Dedifferentiated amniotic fluid mesenchymal stem cell (primary cell): ENCODE results near the gene CPN2.

Source experiments
- DNase-seq: peaks from one replicate; pipeline ENCODE4 v3.0.0-alpha.2; 2016; ENCODE audit errors: extremely low spot score

CPN2 gene

DNA sequence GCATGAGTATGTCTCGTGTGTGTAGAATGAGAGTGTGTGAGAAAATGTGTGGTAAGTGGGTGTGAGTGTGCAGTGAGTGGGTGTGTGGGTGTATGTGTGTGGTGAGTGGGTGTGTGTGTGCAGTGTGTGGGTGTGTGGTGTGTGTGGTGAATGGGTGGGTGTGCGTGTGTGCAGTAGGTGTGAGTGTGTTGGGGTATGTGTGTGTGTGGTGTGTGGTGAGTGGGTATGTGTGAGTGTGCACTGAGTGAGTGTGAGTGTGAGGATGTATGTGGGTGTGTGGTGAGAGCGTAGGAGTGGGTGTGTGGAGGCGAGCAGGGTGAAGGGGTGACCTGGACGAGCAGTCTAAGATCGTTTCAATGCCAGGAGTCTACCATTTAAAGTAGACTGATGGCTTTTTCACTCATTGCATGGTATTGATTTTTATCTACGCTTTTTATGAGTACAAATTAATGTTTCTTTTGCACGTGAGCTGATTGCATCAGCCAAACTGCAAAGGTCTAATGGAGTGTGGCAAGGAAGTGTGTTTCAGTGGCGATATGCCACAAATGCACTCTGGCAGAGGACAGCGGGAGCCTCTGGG is 1.6 kb upstream of the CPN2 start:
- no peak for DNase-seq

DNA sequence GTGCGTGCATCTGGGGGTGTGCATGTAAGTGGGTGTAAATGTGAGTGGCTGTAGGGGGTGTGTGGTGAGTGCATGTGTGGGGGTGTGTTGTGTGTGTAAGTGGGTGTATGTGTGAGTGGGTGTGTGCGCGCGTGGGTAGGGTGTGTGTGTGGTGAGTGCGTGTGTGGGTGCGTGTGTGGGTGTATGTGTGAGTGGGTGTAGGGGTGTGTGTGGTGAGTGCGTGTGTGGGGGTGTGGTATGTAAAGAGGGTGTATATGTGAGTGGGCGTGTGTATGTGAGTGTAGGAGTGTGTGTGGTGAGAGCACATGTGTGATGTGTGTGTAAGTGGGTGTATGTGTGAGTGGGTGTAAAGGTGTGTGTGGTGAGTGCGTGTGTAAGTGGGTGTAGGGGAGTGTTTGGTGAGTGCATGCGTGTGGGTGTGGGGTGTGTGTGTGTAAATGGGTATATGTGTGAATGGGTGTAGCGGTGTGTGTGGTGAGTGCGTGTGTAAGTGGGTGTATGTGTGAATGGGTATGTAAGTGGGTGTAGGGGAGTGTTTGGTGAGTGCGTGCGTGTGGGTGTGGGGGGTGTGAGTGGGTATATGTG is 916 bp upstream of the CPN2 start:
- DNase-seq, result no peak

DNA sequence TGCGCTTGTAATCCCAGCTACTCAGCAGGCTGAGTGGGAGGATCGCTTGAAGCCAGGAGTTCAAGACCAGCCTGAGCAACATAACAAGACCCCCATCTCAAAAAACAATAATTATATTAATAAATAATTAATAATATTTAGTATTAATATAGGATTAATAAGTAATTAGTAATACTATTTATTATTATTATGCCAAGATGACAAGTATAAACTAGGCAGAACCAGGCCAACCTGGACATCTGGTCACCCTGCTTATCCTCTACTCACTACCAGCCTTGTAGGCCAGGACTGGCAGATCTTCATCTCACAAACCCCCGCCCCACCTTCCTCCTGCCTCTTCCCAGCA is 429 bp downstream of the CPN2 start:
- DNase-seq, result no peak

DNA sequence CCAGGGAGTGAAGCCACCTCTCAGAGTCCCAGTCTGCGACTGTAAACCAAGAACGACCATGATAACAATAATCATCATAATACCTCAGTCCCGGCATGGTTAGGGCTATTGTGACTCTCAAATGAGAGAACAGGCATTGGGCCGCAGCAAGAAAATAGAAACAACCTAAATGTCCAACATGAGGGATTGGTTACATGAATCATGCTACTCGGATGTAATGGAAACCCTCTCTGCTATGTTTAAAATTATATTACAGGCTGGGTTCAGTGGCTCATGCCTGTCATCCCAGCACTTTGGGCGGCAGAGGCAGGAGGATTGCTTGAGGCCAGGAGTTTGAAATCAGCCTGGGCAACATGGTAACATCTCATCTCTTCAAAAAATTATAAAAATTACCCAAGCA is 2.8 kb downstream of the CPN2 start:
- peak; percentile 28 for DNase-seq

DNA sequence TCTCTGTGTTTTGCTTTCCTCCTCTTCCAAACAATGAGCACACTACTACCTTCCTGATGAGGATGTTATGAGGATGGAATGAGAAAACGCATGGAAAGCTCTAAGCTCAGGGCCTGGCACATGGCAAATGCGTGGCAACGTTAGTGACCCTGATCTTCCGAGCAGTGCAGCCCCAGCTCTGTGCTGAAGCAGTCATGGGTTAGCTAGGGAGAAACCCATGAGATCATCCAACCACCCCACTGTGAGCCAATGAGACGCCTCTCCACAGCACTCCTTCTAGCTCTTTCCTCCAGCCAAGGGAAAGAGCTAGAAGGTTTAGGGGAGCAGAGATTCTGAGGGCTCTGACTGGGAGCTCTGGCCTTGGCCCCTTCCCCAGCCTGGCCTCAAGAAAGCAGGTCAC is 4.5 kb downstream of the CPN2 start:
- no peak for DNase-seq

DNA sequence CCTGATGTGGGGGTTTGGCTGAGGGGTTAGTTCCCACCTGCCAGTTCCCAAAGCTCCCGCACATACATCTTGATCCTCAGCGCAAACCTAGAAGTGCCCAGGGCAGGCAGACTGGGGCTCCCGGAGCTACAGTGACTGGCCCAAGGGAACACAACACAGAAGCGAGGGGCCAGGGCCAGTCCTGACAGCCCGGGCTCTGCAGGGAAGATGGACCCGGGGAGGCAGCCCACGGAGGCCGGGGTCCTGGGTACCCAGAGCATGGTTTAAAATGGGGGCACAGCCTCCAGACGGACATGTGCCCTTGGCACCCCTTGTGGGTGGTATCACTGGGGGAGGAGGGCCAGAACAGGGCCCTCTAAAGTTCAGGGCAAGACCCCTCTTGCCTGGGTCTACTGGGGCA is 5.1 kb downstream of the CPN2 start:
- DNase-seq, result no peak

DNA sequence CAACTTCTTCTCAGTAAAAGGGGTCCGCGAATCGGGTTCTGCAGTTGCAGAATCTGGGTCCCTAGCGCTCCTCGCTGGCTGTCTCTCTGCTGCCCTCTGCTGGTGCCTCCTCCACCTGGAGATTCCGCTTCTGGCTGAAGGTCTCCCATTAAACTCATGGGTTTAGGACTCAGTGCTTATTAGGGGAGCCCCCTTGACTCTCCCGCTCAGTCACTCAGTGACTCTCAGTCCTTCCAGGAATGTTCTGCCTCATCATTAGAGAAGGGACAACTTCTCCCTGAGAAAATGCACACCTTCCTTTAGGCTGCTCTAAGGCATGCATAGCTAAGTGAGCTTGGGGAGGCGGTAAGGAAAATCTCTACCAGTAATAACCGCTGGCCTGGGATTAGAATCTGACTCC is 7.1 kb downstream of the CPN2 start:
- no peak for DNase-seq

DNA sequence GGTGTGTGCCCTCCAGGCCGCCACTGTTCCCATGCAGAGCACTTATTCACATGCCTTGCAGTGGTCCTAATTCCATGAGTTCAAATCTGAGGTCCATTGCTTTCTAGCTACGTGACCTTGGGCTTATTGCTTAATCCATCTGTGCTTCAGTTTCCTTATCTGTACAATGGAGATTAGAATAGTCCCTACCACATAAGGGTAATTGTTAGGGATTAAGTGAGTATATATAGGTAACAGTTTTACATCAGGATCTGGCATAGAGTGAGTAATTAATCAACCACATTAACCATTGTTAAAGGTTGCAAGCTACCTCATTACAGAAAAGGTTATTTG is 7.6 kb downstream of the CPN2 start:
- no peak for DNase-seq

DNA sequence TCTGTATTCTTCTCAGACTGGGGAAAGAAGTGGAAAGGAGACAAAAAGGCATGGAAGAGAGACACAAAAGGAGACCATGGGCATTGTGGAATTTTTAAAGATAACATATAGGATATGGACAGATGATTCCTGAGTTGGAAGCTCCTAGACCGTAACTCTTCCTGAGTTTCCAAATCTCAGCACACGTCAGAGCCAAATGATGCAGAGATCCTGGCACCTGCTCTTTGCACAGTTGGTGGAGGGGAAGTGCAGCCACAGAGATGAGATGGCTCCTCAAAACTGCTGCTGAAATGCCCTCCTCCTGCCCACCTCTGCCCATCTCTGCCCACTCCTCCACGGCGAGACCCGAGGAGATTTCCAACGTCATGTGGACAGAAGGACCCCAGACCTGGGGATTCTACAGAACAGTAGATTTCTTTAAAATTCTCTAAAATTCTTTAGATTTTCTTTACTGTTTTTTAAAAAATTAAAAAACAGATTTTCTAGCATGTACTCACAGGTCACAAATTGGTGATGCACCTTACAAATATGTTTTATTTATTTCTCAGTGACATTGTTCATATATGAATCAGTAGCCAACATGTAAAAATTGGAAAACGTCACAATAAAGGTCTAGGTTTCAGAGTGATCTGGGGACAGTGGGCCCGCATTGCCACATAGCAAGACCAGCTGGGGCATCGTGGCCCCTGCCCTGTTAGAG is 8.1 kb downstream of the CPN2 start:
- no peak for DNase-seq

DNA sequence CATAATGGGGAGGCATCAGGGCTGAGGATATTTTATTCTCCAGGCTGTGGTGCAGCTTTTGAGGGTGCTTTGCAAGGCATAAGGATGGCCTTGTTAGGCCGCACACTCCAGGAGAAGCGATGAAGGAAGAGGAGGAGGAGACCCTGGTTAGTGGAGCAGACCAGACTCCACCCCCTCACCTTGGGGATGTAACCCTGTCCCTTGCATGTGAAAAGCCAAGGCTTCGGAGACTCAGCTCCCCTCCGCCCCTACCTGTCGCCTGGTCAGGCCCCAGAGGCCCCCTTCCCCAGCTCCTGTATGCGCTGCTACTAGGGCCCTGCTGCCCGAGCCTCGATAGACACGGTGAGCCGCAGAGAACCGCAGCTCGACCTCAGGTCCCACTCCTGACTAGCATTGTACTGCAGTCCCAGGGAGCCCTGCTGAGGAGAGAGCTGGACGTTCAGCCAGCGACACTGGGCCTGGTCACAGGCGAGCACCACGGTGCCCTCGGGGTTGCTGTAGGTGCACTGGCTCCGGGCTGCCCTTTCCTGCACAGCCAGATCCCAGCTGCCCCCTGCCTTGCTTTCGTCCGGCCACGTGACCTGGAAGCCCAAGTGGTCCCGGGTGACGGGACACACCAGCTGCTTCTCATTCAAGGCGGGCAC is 10.2 kb downstream of the CPN2 start:
- no peak for DNase-seq

DNA sequence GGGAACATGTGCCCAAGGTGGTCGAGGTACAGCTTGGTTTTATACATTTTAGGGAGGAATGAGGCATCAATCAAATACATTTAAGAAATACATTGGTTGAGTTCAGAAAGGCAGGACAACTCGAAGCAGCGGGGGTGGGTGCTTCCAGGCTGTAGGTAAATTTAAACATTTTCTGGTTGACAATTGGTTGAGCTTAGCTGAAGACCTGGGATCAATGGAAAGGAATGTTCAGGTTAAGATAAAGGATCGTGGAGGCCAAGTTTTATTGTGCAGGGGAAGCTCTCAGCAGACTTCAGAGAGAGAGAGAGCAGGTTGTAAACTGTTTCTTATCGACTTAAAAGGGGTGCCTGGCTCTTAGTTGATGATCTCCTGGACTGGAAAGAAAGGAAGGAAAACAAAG is 11.3 kb downstream of the CPN2 start:
- DNase-seq, result no peak

DNA sequence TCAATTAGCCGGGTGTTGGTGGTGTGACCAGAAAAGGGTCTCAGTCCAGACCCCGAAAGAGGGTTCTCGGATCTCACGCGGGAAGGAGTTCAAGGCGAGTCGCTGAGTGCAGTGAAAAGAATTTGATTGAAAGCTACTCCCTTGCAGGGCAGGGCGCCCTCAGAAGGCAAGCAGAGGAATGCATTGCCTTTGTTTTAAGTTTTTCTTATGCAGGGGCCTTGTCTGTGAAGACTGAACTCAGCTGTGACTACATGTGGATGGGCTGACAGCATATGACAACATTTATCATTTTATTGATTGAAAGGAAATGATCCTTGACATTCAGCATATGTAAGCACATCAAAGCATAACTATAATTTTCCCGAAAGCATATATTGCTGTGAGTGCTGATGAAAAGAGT is 11.8 kb downstream of the CPN2 start:
- DNase-seq, result no peak

DNA sequence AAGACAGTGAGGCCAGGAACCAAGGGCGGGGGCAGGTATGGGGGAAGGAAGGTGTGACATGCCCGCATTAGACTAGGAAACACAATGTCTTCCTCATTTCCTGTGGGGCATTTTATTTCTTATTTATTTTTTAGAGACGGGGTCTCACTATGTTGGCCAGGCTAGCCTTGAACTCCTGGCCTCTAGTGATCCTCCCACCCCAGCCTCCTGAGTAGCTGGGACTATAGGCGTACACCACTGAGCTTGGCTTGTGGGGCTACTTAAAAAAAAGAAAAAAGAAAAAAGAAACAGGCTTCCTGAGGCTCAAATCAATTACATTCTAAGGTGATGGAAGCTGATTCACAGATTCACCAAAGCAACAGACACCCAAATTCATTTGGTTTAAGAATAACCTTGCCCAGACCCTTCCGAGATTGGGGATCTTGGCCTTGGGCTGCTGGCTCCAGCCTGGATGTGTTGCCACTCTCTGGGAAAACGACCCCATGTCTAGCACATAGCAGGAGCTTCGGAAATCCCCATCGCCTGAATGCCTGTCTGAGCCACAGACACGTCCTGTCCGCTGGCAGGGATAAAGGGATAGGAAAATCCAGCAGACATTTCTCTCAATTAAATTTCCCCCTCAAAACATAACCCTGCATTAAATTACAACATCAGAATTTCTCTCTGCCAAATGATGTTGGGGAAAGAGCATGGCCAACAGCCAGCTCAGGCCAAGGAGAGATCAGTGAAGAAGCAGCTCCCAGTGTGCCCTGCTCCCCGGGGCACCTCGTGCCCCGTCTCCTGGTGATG is 13.0 kb downstream of the CPN2 start:
- no peak for DNase-seq

DNA sequence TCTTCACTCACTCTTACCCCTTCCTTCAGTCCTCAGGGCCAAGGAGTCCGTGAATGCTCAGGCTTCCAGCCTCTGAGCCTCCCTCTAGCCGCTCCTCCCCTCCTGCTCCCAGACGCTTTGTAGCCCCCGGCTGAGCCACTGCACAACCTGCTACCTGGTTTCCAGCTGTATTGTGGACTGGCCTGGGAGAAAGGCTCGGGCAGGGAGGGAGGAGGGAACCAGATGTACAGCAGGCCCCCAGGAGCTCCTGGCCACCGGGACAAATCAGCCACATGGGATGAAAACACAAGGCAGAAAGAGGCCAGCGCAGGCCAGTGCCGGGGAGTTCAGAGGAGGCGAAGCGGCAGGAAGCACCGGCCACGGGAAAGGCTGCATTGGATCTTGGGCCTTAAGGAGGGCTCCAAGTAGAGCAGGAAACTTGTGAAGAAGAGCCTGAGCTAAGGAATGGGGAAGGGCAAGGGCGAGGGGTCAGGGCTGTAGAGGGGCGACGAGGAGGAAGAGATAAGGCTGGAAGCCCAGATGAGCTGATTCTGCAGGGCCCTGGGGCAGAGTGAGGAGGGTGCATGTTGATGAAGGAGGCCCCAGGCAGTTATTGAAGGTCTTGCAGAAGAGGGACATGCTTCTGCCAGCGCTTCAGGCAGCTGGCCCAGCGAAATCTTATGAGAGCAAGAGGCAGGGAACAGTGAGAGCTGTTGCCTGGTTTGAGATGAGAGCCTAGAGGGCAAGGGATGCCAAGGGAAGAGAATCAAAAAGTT is 14.3 kb downstream of the CPN2 start:
- DNase-seq, result no peak

DNA sequence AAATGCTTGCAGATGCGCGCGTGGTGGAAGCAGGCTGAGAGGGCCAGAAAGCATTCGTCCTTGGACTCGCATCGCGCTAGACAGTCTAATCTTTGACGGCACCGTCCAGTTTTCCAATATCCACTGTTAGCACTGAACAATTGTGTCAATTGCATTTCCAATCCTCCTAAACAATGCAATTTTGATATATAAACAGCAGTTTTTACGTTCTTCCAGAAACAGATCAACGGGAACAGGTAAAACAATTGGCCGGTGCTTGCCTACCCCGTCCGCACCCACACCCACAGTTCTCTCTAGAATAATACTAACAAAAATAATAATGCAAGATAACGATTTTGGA is 17.2 kb downstream of the CPN2 start:
- DNase-seq, result peak; percentile 86

DNA sequence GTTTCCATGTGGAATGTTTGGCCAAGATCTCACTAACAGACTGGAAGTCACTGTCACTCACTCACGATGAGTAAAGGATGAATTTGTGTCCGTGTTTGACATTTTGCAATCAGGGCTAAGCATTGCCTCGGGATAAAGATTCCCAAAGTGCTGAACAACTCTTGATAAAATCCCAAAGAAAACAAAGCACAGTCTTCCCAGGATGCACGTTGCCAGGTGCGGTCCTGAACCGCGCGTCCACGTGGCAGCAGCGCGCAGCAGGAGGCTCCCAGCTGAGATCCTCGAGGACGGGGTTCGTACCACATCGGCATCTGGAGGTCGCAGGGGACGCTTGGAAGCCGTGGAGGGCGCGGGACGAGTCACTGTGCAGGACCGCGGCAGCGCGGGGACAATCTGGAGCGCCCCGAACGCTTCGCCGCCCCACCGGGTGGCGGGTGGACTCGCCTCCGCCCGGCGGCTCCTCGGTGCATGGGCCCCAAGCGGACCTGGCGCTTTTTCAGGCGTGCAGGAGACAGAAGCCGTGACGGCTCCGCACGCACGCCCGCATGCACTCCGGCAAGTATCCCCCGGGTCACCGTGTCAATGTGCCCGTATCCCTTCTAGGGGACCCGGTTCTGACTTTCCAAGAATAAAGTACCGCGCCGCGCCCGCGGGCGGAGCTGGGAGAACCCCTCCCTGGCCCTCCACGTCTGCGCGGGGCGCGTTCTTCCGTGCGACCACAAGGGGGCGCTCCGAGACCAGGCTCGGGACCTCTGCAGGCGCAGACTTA is 17.7 kb downstream of the CPN2 start:
- no peak for DNase-seq

DNA sequence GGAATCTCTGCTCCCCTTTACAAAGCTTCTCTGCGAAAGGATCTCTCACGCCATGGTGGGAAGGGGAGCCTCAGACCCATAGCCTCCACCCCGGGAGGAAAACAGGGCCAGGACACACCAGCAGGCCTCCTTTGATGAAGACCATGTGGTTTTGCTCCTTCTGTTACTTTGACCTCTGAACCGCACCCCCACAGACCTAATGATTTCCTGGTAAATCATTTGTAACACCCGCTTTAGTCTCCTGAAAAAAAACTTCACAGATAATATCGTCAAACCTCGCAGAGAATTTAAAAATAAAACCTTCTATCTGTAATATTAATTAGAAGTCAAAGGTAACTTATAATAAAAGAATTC is 18.3 kb downstream of the CPN2 start:
- DNase-seq, result no peak

DNA sequence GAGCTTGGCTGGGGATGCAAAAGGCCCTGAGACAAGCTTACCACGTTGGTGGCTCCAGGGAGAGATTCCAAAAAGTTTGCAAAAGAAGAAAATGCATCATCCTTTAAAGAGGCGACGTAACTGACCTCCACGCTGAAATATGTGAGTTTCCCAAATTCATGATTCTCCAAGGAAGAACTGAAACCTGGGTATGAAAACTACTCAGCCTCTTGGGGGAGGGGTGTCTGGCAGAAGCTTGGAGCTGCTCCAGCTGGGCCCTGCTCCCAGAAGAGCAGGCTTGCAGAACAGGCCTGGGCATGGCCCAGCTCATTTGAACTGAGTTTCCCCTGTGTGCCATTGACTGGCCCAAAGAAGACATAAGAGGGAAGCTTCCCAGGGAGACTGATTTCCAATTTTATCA is 20.5 kb downstream of the CPN2 start:
- DNase-seq, result peak; percentile 20

DNA sequence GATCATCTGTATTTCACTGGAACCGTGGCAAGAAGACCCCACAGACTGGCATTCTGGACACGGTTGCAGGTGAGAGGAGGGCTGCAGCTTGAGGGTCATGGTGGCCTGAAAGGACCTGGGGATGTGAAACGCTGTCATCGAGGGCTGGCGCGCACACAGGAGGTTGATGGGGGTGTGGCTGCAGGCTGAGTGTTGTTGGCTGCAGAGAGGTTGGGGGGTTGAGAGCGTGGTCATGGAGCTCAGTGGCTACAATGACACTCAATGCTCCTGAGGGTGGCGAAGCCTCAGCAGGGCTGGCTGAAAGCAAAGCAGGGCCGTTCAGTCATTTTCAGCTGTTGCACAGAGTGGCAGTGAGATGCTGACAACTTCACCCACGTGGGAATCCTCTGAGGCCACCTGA is 21.0 kb downstream of the CPN2 start:
- no peak for DNase-seq

DNA sequence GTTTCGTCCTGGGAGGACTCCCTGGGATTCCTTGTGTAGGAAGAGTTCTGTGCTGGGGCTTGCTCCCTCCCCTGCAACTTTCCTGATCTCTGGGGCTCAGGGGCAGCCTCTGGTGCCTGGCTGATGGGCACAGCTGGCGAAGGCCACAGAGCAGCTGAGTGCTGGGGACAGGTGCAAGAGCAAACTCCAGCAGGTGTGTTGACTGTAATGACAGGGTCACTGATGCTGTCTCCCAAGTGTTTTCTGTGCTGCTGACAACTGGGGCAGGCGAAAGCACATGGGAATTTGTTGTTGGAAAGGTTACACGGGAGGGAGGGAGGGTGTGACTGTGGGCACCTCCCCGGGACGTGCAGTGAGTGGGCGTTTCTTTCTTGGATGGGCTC is 21.6 kb downstream of the CPN2 start:
- no peak for DNase-seq

DNA sequence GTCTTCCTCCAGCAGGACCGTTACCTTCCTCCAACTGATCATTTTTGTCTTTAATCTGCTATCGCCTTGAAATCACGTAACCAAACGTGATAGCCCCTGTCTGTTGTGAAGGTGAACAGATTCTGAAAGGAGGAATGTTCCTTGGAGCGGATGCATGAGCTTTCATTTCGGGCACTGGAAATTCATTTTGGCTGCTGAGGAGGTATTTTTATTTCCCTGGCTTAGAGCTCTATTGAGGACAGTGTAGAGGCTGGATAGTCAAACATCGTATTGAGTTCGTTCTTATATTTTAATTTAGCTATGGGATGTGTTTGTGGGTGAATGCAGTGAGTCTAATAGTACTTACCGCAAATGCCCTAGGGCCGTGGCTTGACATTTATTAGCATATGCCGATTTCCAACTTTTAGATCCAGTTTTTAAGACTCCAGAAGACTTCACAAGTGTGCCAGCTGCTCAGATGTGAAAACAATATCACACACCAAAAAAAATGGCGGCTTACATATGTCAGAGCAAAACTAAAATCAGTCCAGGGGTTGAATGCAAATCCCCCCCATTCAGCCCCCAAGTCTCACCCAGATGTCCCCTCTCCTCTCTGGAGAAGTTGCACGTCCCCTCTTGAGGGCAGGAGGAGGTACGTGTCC is 22.1 kb downstream of the CPN2 start:
- no peak for DNase-seq
